NCI-H526 (cell line): ENCODE results near the gene BMP8A.
A peak's percentile ranks its signal among the peaks of the same experiment; 100 is the strongest.
"Not testable (repeated sequence)": the region's sequence is repeated elsewhere in the genome, so short reads cannot be mapped to it uniquely, and the experiment has no call there.

Experiments
- DNase-seq, 2 experiments: peaks; one replicate each; lab custom pipeline; 2025; lab: John Stamatoyannopoulos, UW

Gene BMP8A

DNA sequence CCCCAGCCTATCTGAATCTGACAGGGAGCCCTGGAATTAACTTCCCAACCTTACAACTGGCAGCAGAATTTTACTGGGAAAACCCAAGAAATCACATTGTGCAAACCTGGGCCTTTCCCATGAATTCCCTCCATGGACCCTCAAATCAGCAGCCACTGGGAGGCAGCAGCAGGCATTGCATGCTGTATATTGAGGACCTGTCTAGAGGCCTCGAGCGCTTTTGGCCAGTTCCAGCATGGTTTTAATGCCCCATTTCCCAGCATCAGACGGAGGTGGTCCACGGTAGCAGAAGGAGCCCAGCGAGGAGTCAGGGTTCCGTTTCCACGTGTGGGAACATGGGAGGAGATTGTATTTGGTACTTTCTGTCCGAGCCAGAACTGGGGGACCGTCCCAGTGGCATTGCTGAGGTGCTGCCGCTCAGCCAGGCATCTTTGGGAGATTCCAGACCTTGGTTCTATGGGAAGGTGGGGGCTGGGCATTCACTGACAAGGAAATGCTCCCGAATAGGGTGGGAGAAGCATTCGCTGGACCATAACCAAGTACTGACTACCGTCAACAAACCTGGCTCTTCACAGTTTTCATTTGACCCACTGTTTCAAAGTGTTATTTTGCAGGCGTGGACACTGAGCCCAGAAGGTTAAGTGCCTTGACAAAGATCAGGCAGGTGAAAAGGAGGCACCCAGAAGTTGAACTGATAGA lies 15.9 kb downstream of the BMP8A start:
- DNase-seq = peak in 1 of 2 experiments; percentile 28

DNA sequence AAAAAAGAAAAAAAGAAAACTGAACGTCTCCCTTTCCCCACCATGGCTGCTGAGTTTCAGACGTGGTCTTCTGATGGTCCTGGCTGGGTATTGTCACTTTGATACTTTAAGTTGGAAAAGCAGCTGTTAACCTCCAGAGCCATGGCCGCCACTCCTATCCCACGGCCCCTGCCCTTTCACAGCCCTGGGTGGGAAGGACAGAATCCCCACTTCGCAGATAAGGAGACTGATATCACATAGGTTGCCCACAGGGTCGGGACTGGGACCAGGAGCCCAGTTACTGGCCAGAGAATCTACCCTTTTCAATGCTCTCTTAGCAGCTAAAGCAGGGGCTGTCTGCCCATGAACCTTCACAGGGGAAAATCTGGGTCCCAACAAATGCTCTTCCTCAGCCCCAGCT lies 16.8 kb downstream of the BMP8A start:
- DNase-seq = no peak

DNA sequence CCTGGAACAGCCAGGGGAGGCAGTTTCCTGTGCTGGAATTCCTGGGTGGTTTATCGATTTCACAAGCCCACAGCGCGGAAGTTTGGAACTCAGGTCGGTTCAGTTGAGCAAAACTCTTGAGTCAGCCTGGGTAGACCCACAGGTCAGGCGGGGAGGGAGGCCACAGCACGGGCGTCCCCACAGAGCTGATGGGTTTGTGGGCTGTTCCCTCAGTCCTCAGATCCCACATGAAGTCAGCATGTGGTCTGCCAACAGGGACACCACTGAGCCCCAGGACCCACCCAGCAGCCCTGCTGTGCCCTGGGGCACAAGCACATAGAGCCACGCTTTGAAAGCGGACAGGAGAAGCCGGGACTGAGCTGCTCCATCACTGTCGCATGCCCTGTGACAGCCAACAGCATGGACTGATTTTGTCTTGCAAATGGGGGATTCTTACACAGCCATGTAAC lies 17.4 kb downstream of the BMP8A start:
- DNase-seq = no peak

DNA sequence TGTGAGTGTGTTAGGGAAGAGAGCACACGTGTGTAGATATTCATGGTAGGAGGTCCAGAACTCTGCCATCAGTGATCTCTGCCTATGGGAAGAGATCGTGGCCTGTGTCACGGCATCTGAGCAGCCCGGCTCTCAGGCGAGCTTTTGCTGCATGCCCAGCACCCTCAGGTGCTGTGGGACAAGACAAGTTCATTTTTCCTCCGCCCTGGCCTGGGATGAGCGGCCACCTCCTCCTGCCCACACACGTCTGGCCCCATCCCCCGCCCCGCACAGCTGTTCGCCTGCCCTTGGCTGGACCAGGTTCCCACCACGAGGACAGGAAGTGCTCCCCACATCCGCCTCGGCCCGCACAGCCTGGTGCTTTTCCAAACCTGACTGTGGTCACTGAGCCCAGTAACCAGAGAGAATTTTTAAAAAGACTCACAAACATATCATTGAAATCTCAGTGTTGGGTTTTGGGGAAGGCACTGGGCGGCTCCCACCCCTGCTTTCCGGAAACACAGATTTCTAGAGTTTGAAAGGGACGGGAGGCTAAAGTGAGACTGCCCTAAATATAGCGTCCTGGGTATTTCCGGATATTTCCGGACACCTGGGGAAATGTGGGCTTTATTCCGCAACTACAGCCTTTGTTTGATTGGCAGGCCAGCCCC lies 18.0 kb downstream of the BMP8A start:
- DNase-seq = no peak

DNA sequence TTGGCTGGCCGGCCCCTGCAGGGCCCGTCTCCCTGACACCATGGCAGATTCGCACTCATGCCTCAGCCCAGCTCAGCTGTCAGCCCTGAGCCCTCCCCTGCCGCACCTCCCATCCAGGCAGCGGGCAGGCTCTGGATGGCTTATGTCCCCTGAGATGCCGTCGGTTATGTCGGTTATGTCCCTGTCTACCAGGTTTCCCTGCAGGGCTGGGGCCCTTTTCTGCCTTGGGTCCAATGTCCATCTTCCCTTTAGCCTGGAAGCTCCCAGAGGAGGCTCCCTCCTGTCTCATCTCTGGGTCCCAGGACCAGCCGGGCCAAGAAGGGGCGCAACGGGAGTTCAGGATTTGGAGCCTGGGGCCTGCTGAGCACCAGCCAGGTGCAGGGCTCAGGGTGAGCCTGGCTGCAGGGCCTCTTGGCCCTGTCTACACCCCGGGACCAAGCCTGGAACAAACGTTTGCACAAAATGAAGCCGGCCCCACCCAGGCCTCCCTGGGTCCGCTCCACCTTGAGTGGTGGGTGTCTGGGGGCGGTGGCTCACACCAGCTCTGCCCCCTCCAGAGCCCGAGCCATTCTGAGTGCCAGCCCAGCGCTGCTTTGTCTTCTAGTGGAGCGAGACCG lies 19.2 kb downstream of the BMP8A start:
- DNase-seq = not testable (repeated sequence)

DNA sequence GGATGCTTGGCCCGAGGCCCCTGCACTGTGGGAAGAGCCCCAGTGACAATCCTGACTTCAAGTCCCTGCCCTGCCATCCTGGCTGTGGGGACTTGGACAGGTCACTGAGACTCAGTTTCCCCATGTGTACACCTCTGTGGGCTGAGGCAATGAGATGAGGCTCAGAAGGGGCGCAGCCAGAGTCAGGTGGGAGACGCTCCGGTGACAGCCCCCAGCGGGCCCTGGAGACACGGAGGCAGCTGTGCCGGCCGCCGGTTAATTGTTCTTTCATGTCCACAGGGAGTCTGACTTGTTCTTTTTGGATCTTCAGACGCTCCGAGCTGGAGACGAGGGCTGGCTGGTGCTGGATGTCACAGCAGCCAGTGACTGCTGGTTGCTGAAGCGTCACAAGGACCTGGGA lies 20.0 kb downstream of the BMP8A start:
- not testable (repeated sequence) for DNase-seq

DNA sequence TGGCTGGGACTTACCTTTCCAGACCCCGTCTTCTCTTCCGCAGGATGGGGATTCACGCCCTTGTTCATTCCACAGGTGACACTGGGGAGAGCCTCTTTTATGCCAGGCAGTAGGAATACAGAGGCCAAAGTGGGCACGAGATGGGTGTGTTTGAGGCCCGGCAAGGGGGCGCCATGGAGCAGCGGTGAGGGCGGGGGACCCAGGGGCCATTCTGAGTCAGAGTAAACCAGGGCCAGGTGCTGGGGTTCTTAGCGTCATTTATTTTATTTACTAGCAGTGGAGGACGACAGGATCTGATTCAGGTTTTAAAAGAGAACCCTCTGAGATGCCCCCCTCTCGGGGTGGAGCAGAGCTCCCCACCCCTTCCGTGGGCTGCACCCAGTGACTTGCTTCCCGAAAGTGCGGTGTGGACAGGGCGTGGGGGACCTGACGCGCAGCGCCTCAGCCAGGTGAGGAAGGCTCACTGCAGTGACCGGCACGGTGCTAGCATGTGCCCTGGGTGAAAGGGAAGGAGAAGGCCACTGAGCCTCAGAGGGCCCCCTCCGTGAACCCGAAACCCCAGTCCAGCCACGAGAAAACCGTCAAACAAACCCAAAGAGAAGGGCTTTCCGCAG lies 20.9 kb downstream of the BMP8A start:
- DNase-seq = not testable (repeated sequence)

DNA sequence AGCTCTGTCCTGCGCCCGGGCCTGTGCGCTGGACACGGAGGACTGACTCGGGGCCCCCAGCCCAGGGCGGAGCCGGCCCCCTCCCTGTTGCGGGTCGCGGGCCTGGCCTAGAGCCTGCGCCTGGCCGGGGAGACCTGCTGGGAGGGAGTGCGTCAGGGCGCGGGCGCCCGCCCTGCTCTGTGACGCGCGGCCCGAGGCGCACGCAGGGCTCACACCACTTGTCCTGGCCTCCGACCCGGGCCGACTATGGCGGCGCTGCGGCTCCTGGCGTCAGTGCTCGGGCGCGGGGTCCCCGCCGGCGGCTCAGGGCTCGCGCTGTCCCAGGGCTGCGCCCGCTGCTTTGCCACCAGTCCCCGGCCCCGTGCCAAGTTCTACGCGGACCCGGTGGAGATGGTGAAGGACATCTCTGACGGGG lies 23.3 kb downstream of the BMP8A start:
- not testable (repeated sequence) for DNase-seq

DNA sequence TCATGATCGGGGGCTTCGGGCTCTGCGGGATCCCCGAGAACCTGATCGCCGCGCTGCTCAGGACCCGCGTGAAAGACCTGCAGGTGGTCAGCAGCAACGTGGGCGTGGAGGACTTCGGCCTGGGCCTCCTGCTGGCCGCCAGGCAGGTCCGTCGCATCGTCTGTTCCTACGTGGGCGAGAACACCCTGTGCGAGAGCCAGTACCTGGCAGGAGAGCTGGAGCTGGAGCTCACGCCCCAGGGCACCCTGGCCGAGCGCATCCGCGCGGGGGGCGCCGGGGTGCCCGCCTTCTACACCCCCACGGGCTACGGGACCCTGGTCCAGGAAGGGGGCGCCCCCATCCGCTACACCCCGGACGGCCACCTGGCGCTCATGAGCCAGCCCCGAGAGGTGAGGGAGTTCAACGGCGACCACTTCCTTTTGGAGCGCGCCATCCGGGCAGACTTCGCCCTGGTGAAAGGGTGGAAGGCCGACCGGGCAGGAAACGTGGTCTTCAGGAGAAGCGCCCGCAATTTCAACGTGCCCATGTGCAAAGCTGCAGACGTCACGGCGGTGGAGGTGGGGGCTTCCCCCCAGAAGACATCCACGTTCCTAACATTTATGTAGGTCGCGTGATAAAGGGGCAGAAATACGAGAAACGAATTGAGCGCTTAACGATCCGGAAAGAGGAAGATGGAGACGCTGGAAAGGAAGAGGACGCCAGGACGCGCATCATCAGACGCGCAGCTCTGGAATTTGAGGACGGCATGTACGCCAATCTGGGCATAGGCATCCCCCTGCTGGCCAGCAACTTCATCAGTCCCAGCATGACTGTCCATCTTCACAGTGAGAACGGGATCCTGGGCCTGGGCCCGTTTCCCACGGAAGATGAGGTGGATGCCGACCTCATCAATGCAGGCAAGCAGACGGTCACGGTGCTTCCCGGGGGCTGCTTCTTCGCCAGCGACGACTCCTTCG lies 24.0 kb downstream of the BMP8A start:
- not testable (repeated sequence) for DNase-seq

DNA sequence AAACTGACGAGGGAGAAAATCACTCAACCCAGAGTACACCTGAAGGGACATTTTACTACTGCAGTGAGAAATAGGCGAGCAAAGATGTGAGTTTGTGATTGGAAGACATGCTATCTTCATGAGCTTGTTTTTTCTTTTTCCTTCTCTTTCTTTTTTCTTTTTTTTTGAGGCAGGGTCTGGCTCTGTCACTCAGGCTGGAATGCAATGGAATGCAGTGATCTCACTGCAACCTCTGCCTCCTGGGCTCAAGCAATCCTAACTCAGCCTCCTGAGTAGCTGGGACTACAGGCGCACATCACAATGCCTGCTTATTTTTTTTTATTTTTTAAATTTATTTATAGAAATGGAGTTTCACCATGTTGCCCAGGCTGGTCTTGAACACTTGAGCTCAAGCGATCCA lies 25.4 kb downstream of the BMP8A start:
- not testable (repeated sequence) for DNase-seq

DNA sequence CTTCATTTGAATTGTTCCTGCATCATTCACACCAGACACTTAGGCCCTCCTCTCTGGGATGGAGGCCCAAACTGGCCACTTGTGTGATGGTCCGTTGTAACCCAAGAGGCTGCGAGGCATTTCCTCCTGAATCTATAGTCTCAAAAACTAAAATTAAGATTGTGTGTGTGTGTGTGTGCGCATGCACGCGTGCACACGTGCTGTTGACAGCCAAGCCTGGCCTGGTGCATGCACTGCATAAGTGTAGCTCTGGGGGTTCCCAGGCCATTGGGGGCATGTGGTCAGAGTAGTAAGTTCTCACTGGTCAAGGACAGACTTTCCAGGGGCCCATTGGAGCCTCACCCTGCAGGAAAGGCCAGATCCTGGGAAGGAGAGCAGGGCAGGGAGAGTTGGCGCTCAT lies 26.5 kb downstream of the BMP8A start:
- DNase-seq = not testable (repeated sequence)

DNA sequence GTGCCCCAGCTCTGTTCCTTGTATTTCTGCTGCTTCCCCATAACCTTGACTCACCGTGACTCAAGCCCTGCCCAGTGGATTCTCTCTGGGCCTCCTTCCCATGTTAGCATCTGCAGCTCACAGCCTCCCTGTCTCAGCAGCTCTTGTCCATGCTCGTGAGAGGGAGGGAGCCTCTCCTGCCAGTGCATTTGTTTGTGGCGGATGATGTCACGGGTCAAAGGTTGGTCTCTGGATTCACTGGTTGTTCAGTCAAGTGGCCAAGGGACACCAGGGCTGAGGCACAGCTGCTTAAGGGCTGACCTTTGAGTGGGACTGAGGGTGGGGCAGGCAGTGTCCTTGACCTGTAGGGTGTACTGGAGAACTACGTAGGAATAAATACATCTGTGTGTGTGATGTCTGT lies 27.9 kb downstream of the BMP8A start:
- DNase-seq = not testable (repeated sequence)

DNA sequence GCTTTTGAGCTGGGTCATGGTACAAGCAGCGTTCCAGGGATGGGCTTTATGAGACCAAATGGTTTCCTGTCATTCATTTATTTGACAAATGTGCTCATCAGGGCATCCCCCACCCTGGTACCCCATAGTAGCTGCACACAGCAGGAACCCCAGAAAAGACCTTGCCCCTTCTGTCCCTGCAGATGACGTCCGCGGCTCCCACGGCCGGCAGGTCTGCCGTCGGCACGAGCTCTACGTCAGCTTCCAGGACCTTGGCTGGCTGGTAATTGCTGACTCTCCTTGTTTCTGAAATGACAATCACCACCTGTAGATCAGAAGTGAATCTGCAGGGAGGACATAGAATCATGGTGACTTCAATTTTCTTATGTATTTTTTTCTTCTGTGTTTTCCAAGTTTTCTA lies 30.8 kb downstream of the BMP8A start:
- DNase-seq = not testable (repeated sequence)

DNA sequence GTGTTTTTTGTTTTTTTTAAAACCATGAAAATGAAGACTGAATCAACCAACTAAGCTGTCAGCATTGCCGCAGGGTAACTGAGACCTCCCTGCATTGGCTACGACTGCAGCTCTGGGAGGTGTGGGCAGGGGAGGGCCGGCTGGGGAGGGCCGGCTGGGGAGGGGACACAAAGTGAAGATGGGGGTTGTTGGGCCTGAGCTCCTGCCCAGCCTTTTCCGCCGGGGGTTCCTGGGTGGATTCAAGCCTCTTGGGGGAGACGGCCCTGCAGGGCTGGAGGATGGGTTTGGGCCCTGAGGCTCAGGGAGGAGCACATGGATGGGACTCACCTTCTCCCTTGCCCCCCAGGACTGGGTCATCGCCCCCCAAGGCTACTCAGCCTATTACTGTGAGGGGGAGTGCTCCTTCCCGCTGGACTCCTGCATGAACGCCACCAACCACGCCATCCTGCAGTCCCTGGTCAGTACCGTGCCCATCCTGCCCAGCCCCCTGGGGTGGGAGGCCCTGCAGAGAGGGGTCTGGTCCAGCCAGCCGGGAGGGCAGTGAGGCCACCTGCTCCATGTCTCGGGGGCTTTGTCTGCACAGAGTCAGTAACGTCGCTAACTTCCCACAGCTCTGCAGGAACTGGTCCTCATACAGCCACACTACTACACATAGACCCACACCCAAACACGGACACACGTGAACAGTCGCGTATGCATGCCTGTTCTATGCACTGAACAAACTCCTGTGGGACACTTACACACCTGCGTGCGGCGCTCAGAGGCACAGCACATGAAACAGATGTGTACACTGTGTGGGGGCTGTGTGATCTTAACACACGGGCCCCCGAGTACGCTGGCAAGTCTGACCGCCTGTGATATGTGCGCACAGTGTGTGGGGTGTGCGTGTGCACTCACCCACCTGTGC lies 31.5 kb downstream of the BMP8A start:
- DNase-seq = no peak

DNA sequence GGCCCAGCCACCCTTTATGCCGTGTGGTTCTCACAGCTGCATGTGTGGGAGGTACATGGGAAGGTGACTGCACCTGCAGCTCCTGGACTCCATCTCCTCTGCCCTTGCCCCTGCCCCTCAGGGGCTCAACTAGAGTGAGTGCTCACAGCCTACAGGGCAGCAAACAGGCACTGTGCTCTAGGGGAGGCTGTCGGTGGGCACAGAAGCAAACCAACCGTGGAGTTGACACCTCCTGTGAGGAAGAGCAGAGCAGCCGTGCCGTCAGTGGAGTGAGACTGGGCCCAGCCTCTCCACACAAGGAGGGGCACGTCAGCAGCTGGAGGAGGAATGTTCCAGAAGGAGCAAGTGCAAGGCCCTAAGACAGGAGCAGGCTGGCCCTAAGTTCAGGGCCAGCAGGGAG lies 32.7 kb downstream of the BMP8A start:
- no peak for DNase-seq

DNA sequence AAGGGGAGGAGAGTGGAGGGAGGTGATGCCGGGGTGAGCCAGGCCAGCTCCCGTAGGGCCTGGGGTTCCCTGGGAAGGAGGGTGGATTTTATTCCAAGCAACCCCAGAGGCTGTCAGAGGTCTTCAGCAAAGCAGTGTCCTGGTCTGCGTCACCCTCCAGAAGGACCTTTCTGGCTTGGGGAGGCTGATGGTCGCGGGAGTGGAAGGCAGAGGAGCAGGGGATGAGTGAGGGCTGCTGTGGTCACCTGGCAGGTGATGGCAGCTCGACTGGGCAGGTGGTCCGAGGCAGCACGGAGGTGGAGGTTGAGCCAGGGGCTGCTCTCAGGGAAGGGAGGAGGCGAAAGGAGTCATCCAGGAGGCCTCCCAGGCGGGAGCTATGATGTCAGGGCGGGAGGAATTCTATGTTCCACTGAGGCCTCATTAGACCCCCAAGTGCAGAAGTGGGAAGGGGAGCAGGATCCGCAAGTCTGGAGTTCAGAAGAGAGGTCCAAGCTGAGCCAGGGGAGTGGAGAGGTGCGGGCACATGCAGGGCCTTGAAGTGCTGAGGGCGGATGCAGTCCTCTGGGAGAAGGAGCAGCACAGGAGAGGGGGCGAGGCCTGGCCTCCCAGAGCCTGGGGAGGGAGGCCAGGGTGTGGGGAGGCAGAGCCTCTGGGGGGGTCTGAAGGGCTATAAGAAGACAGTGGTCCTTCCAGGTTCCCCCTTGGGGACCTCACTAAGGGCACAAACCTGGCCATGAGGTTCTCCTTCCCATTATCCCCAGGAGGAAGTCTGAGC lies 33.3 kb downstream of the BMP8A start:
- DNase-seq = no peak

DNA sequence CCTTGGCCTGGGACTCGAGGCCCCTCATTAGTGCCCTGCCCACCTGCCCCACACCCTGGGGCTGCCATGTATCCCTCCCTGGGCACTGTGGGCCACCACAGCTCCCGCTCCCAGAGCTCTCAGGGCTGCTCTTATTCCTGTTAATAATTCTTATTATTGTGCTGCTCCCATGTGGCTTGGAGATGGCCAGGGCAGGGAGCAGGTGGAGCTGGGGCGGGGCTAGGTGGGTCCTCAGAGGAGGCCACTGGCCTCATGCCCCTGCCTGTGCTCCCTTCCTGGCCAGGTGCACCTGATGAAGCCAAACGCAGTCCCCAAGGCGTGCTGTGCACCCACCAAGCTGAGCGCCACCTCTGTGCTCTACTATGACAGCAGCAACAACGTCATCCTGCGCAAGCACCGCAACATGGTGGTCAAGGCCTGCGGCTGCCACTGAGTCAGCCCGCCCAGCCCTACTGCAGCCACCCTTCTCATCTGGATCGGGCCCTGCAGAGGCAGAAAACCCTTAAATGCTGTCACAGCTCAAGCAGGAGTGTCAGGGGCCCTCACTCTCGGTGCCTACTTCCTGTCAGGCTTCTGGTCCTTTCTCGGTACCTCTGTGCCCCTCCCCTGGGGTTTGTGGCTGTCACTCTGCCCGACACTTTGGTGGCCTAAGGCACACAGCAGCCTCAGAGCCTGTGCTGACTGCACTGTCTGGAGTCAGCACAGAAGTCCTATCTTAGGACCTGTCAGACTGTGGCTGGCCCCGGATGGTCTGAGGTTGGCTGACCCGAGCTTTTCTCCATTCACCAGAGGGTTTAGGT lies 34.1 kb downstream of the BMP8A start:
- DNase-seq = no peak

DNA sequence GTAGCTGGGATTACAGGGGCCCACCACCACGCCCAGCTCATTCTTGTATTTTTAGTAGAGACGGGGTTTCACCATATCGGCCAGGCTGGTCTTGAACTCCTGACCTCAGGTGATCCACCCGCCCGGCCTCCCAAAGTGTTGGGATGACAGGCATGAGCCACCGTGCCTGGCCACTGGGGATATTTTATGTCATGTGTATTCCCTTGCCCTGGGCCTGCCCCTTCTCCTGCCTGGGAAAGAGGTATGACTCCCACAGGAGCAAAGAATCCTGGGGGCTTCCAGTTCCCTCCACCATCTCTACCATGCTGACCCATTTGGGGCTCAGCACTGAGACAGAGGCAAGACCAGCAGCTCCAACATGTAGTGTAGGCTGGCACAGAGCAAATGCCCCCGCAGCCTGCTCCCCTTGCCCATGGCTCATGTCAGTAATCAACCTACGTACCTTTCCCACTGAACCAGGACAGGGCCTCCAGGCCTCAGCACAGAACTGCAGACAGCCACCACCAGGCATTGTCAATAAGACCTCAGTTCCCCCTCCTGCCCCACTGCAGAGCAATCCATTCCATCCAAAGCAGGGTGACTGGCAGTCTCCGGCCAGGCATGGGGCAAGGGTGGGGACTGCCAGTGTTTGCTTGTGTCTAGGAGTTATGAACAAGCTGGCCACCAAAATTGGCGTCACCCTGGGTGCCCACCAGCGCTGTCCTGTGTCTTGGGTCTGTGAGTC lies 35.2 kb downstream of the BMP8A start:
- DNase-seq = no peak
